ENCODE data around the gene ADNP. TPM values are rescaled to one million over a fixed set of nuclear protein-coding genes. Genes with fewer than 3 reads are reported as not detected.

The ADNP gene
- total and polyA plus RNA-seq, 2 donors (not counting 1 experiment from before 2014, with no cell fraction given), result 20.4 to 94.8 TPM

GRCh38 chr20:50915424-50915823 lies 15.8 kb downstream of the ADNP start:
- Histone ChIP-seq H3K79me2 (ENCODE audit: control insufficient read depth, insufficient read depth, low read length) (peaks cover 99% of the 10 kb centered on the region), H3K9me3 (ENCODE audit: control extremely low read depth in 1 of 3, control insufficient read depth in 2 of 3, insufficient read depth in 1 of 3, low read length in 2 of 3) (no peaks in the 10 kb centered on the region), H3K4me3 (ENCODE audit: control extremely low read depth in 1 of 5, extremely low read depth in 1 of 5, insufficient read depth in 1 of 5, low read depth in 2 of 5, low read length in 4 of 5) (no peak overlapping the region), H3K36me3 (replicated peaks in 1 of 2; ENCODE audit: control extremely low read depth in 1 of 2, control insufficient read depth in 1 of 2, extremely low read depth in 1 of 2, insufficient read depth in 2 of 2, low read length in 1 of 2) (peaks cover 6 to 13% of the 10 kb centered on the region in 2 experiments), H4K20me1 (ENCODE audit: control insufficient read depth, insufficient read depth, low read length, poor library complexity, severe bottlenecking) (peaks cover 50% of the 10 kb centered on the region), H3K27ac (ENCODE audit: low read length in 2 of 2) (peak overlapping the region in 1 of 2 donors; percentile 5), H3K27me3 (replicated peaks in 1 of 4; ENCODE audit: control extremely low read depth in 1 of 4, control insufficient read depth in 3 of 4, insufficient read depth in 4 of 4, low read length in 3 of 4) (no peaks in the 10 kb centered on the region), H3K9ac (ENCODE audit: low read length) (no peak overlapping the region), H2AFZ (ENCODE audit: insufficient read depth, low read depth, low read length, poor library complexity, severe bottlenecking) (no peak overlapping the region), H3K4me1 (ENCODE audit: control insufficient read depth in 2 of 2, insufficient read depth in 2 of 2, low read length in 2 of 2) (peaks cover 36 to 46% of the 10 kb centered on the region in 2 donors), H3K4me2 (replicated peaks; ENCODE audit: low read depth, low read length, poor library complexity, severe bottlenecking) (peak overlapping the region; percentile 20)
- H3K4me3 Mint-ChIP-seq, result peak overlapping the region; percentile 35
- ChIA-PET POLR2A (interaction anchor here (0.6 to 0.8 kb wide), 3 partner anchors 11 to 20 kb away, joined by 3 read pairs; no protein-coding TSS in a partner anchor), CTCF (interaction anchor here (0.9 to 3.8 kb wide), 5 partner anchors 14 to 126 kb away, joined by 3 to 15 read pairs (median 4); partner anchors contain the start of gene BCAS4)
- ATAC-seq (ENCODE audit: low read depth) (no peak), DNase-seq (no peak)
- intact Hi-C loops (cut with micrococcal nuclease), result no loop called here
- H3K9me3 Mint-ChIP-seq (ENCODE audit: insufficient read depth), result no peaks in the 10 kb centered on the region
- H3K27me3 Mint-ChIP-seq, result no peaks in the 10 kb centered on the region
- peak overlapping the region; percentile 34 for H3K27ac Mint-ChIP-seq
- no peak for TF ChIP-seq CTCF (IDR thresholded peaks at IDR 0.05)
- TF ChIP-seq EZH2 (IDR thresholded peaks at IDR 0.05; ENCODE audit: borderline replicate concordance, insufficient read depth, low read depth, low read length, poor library complexity, severe bottlenecking), result no peak
- H3K4me1 Mint-ChIP-seq, result peaks cover 80% of the 10 kb centered on the region
- WGBS (ENCODE audit: insufficient coverage), result 73% methylated on average over 2 of the region's 3 CpGs

GRCh38 chr20:50913690-50914375 lies 17.4 kb downstream of the ADNP start:
- peak overlapping the region; percentile 2 for H3K27ac Mint-ChIP-seq
- no peaks in the 10 kb centered on the region for H3K27me3 Mint-ChIP-seq
- TF ChIP-seq CTCF (IDR thresholded peaks at IDR 0.05), result no peak
- no peak for TF ChIP-seq EZH2 (IDR thresholded peaks at IDR 0.05; ENCODE audit: borderline replicate concordance, insufficient read depth, low read depth, low read length, poor library complexity, severe bottlenecking)
- Histone ChIP-seq H3K9ac (ENCODE audit: low read length) (no peak overlapping the region), H3K4me2 (replicated peaks; ENCODE audit: low read depth, low read length, poor library complexity, severe bottlenecking) (no peak overlapping the region), H3K36me3 (replicated peaks in 1 of 2; ENCODE audit: control extremely low read depth in 1 of 2, control insufficient read depth in 1 of 2, extremely low read depth in 1 of 2, insufficient read depth in 2 of 2, low read length in 1 of 2) (peaks cover 6 to 8% of the 10 kb centered on the region in 2 experiments), H4K20me1 (ENCODE audit: control insufficient read depth, insufficient read depth, low read length, poor library complexity, severe bottlenecking) (peaks cover 55% of the 10 kb centered on the region), H3K4me3 (ENCODE audit: control extremely low read depth in 1 of 5, extremely low read depth in 1 of 5, insufficient read depth in 1 of 5, low read depth in 2 of 5, low read length in 4 of 5) (no peak overlapping the region), H3K27me3 (replicated peaks in 1 of 4; ENCODE audit: control extremely low read depth in 1 of 4, control insufficient read depth in 3 of 4, insufficient read depth in 4 of 4, low read length in 3 of 4) (no peaks in the 10 kb centered on the region), H3K4me1 (ENCODE audit: control insufficient read depth in 2 of 2, insufficient read depth in 2 of 2, low read length in 2 of 2) (peaks cover 36 to 42% of the 10 kb centered on the region in 2 donors), H3K27ac (ENCODE audit: low read length in 2 of 2) (no peak overlapping the region), H3K79me2 (ENCODE audit: control insufficient read depth, insufficient read depth, low read length) (peaks cover 100% of the 10 kb centered on the region), H2AFZ (ENCODE audit: insufficient read depth, low read depth, low read length, poor library complexity, severe bottlenecking) (no peak overlapping the region), H3K9me3 (ENCODE audit: control extremely low read depth in 1 of 3, control insufficient read depth in 2 of 3, insufficient read depth in 1 of 3, low read length in 2 of 3) (no peaks in the 10 kb centered on the region)
- DNase-seq, result no peak
- no CpG with 5 or more reads among the region's 2 CpGs for WGBS (ENCODE audit: insufficient coverage)
- H3K4me1 Mint-ChIP-seq, result peaks cover 81% of the 10 kb centered on the region
- ChIA-PET POLR2A (no interaction called here), CTCF (interaction anchor here (1.0 to 3.8 kb wide), 3 partner anchors 15 to 121 kb away, joined by 3 to 15 read pairs (median 3); no protein-coding TSS in a partner anchor)
- peak overlapping the region; percentile 2 for H3K4me3 Mint-ChIP-seq
- ATAC-seq (ENCODE audit: low read depth), result no peak
- H3K9me3 Mint-ChIP-seq (ENCODE audit: insufficient read depth), result no peaks in the 10 kb centered on the region
- intact Hi-C loops (cut with micrococcal nuclease), result no loop called here

All from B cell (primary cell).